WTC11 (cell line): ENCODE results near the gene IGSF6.
"Not testable (repeated sequence)": the region's sequence is repeated elsewhere in the genome, so short reads cannot be mapped to it uniquely, and the experiment has no call there.

Experiments used
- CBFB ChIP-seq: sonication (generic); formaldehyde crosslinking; IDR thresholded peaks from 2 replicates; pipeline ENCODE4 v1.8.1; 2022; ENCODE audit warnings: mild to moderate bottlenecking, low read depth, missing genetic modification reagents
- KAT7 ChIP-seq: sonication (generic); formaldehyde crosslinking; IDR thresholded peaks from 2 replicates; pipeline ENCODE4 v1.8.1; 2023; ENCODE audit warnings: missing genetic modification reagents, mild to moderate bottlenecking, borderline replicate concordance
- ZNF138 ChIP-seq: sonication (generic); formaldehyde crosslinking; conservative IDR thresholded peaks from 2 replicates; pipeline ENCODE4 v1.8.1; 2022; ENCODE audit warnings: mild to moderate bottlenecking, moderate library complexity, missing genetic modification reagents
- ZNF317 ChIP-seq: sonication (generic); formaldehyde crosslinking; IDR thresholded peaks from 2 replicates; pipeline ENCODE4 v1.8.1; 2023; ENCODE audit warnings: low read depth, mild to moderate bottlenecking, moderate library complexity, missing genetic modification reagents, borderline replicate concordance
- TF ChIP-seq, protein P1 (sequence below): fragments of 200-600 bp; IDR thresholded peaks from 2 replicates; pipeline ENCODE4 v1.8.0; 2022; ENCODE audit warnings: antibody characterized with exemption
- TF ChIP-seq, protein P2 (sequence below): sonication (generic); formaldehyde crosslinking; IDR thresholded peaks from 2 replicates; pipeline ENCODE4 v1.8.1; 2023; ENCODE audit warnings: mild to moderate bottlenecking, missing genetic modification reagents, borderline replicate concordance

GRCh38 chr16:21631376-21631775 is 21.0 kb downstream of the IGSF6 start:
- TF ChIP-seq, protein P1, sequence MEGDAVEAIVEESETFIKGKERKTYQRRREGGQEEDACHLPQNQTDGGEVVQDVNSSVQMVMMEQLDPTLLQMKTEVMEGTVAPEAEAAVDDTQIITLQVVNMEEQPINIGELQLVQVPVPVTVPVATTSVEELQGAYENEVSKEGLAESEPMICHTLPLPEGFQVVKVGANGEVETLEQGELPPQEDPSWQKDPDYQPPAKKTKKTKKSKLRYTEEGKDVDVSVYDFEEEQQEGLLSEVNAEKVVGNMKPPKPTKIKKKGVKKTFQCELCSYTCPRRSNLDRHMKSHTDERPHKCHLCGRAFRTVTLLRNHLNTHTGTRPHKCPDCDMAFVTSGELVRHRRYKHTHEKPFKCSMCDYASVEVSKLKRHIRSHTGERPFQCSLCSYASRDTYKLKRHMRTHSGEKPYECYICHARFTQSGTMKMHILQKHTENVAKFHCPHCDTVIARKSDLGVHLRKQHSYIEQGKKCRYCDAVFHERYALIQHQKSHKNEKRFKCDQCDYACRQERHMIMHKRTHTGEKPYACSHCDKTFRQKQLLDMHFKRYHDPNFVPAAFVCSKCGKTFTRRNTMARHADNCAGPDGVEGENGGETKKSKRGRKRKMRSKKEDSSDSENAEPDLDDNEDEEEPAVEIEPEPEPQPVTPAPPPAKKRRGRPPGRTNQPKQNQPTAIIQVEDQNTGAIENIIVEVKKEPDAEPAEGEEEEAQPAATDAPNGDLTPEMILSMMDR: not testable (repeated sequence)
- TF ChIP-seq, protein P2, sequence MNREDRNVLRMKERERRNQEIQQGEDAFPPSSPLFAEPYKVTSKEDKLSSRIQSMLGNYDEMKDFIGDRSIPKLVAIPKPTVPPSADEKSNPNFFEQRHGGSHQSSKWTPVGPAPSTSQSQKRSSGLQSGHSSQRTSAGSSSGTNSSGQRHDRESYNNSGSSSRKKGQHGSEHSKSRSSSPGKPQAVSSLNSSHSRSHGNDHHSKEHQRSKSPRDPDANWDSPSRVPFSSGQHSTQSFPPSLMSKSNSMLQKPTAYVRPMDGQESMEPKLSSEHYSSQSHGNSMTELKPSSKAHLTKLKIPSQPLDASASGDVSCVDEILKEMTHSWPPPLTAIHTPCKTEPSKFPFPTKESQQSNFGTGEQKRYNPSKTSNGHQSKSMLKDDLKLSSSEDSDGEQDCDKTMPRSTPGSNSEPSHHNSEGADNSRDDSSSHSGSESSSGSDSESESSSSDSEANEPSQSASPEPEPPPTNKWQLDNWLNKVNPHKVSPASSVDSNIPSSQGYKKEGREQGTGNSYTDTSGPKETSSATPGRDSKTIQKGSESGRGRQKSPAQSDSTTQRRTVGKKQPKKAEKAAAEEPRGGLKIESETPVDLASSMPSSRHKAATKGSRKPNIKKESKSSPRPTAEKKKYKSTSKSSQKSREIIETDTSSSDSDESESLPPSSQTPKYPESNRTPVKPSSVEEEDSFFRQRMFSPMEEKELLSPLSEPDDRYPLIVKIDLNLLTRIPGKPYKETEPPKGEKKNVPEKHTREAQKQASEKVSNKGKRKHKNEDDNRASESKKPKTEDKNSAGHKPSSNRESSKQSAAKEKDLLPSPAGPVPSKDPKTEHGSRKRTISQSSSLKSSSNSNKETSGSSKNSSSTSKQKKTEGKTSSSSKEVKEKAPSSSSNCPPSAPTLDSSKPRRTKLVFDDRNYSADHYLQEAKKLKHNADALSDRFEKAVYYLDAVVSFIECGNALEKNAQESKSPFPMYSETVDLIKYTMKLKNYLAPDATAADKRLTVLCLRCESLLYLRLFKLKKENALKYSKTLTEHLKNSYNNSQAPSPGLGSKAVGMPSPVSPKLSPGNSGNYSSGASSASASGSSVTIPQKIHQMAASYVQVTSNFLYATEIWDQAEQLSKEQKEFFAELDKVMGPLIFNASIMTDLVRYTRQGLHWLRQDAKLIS: not testable (repeated sequence)
- TF ChIP-seq KAT7 (CRISPR knock-in tag); ZNF138; ZNF317 (CRISPR knock-in tag); CBFB: not testable (repeated sequence)
